HK-2 (cell line): ENCODE results near the gene POLR3F.
"Not testable (repeated sequence)": the region's sequence is repeated elsewhere in the genome, so short reads cannot be mapped to it uniquely, and the experiment has no call there.

ENCODE experiments used
- DNase-seq: peaks from one replicate; pipeline ENCODE4 v3.0.0-alpha.2; 2018; ENCODE audit not compliant: unreplicated experiment

The POLR3F gene, protein sequence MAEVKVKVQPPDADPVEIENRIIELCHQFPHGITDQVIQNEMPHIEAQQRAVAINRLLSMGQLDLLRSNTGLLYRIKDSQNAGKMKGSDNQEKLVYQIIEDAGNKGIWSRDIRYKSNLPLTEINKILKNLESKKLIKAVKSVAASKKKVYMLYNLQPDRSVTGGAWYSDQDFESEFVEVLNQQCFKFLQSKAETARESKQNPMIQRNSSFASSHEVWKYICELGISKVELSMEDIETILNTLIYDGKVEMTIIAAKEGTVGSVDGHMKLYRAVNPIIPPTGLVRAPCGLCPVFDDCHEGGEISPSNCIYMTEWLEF

DNA sequence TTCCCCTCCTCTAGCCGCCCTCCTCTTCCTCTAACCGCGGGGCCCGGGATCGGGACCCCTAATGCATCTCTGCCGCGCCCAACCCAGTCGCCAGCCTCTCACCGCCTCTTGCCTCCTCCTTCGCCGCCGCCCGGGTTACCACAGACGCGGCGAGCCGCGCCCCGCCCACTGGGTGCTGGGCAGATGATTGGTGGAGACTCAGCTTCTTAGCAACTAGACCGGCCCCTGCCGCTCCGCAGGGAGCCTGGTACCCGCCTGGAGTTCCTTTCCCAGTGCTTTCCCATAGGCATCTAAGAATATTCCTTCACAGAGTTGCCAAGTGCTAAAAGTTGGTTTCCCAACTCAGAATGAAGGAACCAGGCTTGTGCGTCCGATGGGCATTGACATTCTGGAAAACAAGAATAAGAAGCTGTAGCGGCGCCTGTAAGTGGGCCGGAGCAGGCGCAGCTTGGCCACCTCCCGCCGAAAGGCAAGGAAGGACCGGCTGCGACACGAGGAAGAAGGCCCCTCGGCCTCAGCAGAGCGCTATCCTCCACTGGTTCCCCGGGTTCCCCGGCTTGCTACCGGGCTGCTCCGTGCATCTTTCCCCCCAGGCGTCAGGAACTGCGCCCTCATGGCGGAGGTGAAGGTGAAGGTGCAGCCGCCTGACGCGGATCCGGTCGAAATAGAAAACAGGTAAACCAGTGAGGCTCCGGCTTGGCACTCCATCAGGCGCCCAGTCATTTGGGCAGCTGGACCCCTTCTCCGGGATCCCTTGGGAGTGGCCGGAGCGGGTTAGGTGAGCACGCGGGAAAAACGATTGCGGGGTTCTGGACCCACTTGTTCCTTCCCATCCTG lies at the start of gene POLR3F, which contains the start of gene DZANK1:
POLR3F (plus strand) TSS at position 497 of the 837 bp plus-strand sequence; CDS start at position 614, 117 bp downstream.
DZANK1 (minus strand) TSS at position 137 of the 837 bp plus-strand sequence. CDS start 1,672 bp downstream, outside the sequence.
- DNase-seq = peak; percentile 98

DNA sequence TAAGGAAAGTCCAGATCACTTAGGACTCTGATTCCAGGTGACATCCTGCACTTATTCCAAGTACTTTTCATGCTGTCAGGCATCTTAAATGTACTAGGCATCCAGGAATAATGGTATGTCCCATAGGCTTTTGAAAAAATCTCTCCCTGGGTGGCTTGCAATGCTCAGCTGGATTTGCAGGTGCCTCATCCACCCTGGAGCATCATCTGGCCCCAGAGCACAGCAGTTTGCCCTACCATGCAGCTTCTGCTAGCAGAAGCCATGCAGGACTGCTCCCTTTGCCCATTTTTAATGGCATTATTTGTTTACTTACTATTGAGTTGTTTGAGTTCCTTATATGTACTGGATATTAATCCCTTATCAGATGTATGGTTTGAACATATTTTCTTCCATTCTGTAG lies 45.6 kb upstream of the POLR3F start:
- no peak for DNase-seq

DNA sequence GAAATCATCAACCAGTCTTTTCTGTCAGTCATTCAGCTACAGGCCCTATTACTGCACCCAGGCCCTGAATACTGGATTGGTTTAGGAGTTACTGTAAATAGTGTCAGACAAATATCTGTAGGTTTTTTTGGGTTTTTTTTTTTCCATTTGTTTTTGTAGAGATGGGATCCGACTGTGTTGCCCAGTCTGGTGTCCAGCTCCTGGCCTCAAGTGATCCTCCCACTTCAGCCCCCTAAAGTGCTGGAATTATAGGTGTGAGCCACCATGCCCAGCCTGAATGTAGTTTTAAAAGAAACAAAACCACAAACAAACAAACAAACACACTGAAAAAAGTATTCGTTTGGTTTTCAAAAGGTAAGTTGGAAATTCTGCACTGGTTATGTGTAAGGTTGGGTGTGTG lies 40.0 kb upstream of the POLR3F start:
- DNase-seq = no peak

DNA sequence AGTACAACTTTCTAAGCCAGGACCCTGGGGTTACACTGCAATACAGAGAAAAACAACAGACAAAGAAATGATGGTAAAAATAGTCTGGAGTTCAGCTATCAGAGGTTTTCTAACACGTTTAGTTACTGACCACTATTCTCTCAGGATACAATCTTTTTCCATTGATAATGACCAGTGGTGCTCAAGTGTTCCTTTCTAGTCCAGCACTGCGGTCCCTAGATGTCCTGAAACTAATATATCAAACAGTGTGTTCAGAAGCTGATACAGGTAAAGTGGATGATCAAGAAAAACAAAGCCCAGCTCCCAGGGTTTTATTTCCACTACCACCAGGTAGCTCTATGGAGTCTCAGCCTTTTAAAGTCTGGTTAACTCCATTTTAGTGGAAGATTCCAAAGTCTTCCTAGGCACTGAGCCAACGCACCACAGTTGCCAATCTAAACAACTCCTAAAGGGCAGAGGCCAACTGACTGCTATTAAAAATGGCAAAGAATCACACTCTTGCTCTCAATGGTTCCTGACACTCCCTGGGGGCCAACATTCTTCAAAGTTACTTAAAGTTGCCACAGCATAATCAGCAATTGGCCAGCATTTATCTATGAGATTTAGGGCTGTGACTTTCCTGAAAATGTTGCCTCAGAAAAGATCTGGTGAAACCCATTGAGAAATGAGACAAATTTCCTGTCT lies 38.6 kb upstream of the POLR3F start:
- DNase-seq = no peak

DNA sequence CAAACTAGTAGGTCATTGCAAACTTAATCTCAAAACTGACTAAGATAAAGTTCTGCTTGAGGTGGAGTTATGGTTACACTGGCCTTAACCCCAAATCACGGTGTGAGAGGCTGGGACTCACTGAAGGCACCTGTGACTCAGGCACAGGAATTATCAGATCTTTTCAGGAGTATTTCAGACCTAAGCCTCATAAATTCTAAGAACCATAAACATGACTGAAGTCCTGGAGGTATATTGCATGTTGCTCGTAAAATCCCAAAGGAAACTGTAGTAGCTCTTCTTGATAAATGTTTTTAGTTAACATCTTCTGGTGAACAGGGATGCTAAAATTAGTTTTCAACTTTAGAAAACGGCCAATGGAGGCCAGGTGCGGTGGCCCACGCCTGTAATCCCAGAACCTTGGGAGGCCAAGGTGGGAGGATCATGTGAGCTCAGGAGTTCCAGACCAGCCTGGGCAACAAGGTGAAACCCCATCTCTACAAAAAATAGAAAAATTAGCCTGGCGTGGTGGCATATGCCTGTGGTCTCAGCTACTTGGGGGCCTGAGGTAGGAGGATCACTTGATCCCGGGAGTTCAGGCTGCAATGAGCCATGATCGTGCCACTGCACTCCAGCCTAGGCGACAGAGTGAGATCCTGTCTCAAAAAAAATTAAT lies 36.9 kb upstream of the POLR3F start:
- no peak for DNase-seq

DNA sequence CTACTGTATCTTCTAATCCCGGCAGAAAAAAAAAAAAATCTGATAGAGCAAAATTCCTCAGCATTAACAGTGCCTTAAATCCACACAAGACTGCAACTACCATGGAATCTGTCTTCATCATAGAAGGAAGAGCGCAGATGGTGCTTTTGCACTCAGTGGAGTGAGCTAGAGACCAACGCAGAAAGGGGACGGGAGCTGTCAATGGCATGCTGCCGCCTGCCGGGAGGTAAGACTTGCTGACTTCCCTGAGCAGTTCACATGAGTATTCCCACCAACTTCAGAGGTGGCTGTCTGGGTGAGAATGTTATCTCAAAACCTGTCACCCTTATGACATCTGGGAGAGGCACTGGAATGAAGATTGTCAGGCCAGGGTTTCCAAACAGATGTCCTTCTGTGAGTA lies 36.0 kb upstream of the POLR3F start:
- DNase-seq = no peak

DNA sequence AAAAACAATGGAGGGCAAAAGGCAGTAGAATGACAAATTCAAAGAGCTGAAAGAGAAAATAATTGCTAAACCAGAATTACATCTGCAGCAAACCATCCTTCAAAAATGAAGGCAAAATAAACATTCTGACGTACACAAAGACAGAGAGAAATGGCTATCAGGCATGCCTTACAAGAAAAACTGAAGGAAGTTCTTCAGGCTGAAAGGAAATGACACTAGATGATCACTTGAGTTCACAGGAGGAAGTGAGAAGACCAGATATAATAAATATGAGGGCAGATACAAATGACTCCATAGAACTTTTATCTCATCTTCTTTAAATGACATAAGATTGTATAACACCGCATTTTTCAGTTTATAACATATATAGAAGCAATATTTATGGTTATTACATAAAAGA lies 30.3 kb upstream of the POLR3F start:
- no peak for DNase-seq

DNA sequence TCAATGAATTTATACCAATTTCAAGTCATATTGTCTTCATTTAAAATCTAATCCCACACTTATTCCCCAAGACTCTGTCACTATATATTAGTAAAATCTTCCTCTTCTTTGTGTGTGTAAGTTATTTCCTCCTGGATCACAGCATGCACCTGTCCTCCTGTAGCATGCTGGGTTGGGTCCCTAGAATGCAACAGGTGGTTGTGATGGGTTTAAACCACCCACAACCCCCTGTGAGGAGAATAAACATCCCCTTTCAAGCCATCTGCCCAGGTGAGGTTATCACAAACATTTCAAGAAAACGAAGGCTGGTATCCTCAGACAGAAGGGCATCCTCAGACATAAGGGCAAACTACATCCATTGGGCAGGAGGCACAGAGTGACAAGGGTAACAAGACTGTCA lies 26.8 kb upstream of the POLR3F start:
- DNase-seq = no peak

DNA sequence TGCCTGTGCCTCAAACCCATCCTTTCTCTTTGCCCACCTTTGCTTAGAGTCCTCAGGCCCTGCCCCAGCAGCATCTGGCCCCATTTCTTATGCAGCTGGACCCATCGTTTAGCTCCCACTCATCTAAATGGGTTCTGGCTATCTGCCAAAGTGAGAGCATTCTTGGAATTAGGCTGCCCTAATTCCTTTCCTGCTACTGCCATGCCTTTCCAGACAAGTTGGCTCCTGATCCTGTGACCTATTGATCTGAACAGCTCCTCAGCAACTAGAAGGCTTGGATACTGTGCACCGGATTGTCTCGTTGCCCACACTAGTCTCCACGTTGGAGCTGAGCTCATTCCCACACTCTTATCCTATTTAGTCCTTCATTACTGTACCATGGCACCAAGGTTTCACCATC lies 23.3 kb upstream of the POLR3F start:
- no peak for DNase-seq

DNA sequence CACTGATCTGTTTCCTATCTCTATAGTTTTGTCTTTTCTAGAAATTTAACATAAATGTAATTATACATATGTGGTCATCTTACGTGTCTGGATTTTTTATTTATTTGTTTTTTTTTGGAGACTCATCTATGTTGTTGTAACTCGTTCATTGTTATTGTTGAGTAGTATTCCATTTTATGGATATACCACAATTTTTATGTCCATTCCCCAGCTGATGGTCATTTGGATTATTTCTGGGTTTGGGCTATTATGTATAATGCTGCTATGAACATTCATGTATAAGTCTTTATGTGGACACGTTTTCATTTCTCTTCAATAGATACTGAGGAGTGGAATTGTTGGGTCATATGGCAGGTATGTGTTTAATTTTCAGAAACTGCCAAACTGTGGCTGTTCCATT lies 10.6 kb upstream of the POLR3F start:
- no peak for DNase-seq

DNA sequence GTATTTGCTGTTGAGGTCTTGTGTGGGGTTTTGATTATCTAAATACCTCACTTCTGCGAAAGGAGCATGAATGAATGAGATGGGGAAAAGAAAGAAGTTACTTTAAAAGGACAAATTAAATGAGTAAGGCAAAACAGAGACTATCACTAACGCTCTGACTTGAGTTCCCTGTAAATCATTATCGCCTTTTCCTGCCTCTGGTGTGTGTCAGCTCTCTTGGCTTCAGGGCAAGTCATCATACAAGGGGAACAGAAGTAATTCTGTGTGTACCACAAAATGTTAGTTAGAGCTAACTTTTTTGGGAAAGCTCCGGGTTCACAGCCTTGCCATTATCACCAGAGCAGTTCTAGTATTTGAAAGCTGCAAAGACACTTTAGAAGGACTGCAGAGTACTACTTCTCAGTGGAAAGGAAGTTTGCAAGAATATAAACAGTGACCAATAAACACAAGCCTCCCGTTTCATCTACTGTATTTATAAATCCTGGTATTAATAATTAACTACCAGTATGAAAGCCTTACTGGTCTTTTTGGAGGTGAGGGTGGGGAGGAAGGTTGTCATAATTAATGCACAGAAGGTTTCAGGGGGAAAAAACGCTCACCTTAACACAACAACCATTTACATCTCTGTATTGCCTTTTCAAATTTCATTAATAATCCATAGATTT lies 1.5 kb upstream of the POLR3F start:
- DNase-seq = peak; percentile 35

DNA sequence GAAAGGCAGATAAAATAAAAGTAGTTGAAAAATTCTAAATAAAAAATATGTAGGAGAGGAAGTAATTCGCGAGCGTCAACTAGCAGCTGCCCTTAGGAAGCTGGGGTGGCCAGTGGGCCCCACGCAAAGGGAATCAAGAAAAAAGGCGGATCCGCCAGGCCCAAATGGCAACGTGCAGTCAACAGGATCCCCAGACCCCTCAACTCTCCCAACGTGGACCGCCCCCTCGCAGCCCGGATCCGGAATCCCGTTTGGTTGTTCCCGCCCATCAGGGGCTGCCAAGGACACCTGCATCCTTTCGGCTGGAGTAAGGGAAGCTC lies 656 bp upstream of the POLR3F start:
- no peak for DNase-seq

DNA sequence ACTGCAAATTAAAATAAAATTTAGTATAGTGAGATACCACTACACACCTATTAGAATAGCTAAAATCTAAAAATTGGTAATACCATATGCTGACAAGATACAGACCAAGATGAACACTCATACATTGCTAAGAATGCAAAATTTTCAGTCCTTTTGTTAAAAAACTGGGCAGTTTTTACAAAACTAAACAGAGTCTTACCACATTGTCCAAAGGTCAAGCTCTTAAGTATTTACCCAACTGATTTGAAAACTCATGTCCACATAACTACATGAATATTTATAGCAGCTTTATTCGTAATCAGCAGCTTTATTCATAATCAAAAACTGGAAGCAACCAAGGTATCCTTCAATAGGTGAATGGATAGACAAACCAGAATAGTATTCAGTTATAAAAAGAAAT lies 10.0 kb downstream of the POLR3F start:
- no peak for DNase-seq

DNA sequence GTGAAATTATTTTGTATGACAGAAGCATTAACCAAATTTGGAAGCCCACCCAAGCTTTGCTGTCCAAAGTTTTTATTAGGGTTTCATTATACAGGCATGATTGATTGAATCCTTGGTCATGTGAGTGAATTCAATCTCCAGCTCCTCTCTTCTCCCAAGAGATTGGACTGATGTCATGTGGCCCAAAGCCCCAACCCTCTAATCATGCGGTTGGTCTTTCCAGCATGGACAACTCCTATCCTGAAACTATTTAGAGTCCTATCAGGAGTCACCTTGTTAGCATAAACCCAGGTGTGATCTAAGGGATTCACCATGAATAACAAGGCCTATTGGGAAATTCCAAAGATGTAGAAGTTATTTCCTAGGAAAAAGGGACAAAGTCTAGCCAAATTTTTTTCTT lies 10.6 kb downstream of the POLR3F start:
- no peak for DNase-seq

DNA sequence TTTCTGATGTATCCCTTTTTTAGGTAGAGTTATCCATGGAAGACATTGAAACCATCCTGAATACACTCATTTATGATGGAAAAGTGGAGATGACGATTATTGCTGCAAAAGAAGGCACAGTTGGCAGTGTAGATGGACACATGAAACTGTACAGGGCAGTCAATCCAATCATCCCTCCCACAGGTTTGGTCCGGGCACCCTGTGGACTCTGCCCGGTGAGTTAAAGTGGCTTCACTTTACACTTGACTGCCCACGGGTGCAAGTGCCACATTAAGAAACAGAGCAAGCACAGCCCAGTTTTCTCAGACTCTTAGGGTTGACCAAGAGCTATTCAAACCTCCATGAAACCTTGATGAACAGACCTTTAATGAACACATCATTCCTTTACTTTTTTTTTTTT lies 14.4 kb downstream of the POLR3F start:
- DNase-seq = no peak

DNA sequence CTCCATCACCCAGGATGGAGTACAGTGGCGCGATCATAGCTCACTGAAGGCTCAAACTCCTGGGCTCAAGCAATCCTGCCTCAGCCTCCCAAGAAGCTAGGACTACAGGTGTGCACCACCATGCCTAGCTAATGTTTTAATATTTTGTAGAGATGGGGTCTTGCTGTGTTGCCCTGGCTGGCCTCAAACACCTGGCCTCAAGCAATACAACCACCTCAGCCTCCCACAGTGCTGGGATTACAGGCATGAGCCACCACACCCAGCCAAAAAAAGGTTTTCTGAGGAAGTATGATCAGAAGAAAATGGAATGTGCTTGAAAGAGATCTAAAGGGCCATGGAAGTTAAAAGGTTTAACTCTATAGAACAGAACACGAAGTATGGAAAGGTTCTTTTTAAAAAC lies 21.1 kb downstream of the POLR3F start:
- DNase-seq = no peak

DNA sequence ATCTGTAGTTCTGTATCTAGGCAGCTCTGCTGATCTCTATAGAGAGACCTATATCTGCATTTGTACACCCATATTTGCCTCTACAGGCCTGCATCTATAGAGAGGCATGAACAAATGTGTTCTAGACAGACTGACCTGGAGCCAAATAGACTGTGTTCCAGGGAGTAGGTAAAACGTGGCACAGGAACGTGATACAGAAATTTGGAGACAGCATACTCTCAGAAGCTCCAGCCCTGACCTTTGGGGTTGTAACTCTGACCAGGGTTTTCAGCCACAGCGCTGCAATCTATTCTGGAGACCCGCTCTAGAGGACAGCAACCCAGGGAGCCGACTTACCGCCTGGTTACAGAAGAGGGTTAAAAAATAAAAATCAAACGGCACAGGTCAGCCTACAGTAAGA lies 28.9 kb downstream of the POLR3F start:
- no peak for DNase-seq

DNA sequence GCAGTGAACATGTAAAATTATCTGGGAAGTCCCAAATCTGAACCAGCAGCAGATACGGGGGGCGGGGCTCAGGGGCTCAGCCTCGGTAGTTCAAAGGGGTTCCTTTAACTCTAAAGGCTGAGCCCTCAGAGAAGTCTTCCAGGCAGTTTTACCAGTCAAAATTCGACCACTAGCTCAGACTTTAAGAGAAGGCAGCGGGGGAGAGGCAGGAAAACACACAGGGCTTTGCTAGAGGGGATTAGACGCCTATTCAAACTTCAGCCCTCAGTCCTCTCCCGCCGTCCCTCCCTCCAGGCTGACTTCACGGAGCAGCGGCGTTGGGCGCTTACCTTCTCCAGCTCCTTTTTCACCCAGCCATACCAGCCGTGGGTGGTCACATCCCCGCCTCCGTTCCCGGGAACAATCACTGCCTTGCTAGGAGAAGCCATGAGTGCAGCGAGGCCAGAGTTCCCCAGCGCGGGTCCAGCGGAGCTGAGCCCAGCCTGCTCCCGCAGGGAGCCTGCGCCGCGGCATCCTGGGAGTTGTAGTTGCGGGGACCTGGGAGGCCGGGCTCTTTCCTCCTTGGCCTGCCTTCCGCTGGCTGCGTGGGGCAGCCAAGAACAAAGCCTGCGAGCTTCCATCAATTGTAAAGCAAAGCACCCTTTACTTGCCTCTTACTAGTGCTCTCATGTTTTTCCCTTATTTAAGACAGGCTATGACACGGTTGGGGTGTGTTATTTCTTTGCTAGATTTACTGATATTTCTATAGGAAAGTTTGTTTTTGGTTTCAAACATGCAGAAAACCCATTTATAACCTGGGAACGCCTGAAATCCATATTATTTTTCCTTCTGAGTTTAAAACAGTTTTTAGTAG lies 29.8 kb downstream of the POLR3F start, which contains the start of gene RBBP9:
RBBP9 (minus strand) TSS at position 486 of the 853 bp plus-strand sequence; CDS start at position 428, 58 bp downstream.
- peak; percentile 89 for DNase-seq

DNA sequence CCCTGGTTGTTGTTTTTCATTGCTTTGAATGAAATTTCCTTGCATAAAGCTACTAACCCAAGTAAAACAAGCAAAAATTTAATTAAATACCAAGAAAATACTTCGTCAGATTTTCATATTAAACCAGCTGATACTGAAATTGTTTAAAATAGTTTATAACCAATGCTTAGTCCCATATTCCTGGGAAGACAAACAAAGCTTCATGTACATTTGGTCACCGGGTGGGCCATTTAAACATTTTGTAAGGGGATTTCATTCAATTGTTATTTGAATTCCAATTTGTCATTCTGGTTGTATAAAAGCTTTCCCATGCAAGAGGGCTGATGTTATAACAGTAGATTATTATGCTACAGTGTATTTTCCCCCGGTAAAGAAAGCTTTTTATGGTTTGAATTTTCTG lies 30.4 kb downstream of the POLR3F start:
- no peak for DNase-seq

DNA sequence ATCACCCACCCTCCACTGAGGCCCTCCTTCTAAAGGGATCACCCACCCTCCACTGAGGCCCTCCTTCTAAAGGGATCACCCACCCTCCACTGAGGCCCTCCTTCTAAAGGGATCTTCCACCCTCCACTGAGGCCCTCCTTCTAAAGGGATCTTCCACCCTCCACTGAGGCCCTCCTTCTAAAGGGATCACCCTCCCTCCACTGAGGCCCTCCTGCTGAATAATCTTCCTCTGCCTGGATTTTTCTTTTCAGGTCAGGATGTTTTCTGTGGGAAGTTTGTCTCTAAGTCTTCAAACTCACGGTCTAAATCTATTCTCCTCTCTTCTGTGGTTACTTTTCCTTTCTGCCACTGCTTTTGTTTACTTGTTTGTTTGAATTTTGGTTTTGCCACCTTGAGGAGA lies 34.5 kb downstream of the POLR3F start:
- DNase-seq = not testable (repeated sequence)
